Kidney tubule cell (primary cell): ENCODE results near the gene FANCC.
A peak's percentile ranks its signal among the peaks of the same experiment; 100 is the strongest.

Experiments
- DNase-seq: peaks from one replicate; pipeline ENCODE4 v3.0.0-alpha.2; 2018; ENCODE audit warnings: low spot score

The FANCC gene

DNA sequence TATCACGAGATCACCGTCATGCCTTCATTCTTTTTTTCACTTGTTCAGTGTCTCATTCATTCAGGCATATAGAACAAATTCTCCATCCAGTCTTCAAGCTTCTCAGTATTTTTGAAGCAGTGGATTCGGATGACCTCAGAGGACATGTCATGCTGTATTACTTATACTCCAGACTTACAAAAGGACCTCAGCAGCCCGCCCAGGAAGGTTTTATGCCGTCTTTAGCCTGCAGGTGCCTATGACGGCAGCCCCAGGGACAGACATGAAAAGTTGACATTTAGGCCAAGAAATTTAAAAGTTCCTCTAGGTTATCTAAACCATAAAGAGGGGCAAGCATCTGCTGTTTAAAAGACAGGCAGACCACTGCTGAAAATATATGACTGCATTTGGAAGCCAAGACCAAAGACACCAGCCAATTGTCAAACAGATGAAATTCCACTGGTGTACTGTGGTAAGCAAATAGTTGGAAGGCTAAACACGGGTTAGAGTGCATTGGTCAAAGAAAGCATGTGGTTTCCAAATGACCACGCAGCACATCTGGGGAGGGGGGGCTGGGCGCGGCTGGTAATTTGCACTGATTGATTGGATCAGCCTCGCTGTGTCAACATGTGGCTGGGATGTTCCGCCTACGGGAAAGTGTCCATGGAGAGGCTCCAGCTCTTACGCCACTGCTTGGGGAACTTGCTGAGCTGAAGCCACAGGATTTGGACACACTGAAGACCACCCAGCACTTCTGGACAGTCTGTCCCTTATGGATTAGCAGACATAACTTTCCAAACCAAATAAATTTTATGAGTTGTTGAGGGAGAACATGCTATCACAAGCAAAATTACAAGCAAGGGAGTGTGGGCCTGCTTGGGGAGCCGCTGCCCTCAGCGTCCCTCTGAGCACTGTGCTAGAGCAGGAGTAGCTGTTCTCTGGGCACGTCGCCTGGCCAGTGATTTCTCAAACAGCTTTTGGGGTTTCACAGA, 173.6 kb downstream of the FANCC start:
- no peak for DNase-seq

DNA sequence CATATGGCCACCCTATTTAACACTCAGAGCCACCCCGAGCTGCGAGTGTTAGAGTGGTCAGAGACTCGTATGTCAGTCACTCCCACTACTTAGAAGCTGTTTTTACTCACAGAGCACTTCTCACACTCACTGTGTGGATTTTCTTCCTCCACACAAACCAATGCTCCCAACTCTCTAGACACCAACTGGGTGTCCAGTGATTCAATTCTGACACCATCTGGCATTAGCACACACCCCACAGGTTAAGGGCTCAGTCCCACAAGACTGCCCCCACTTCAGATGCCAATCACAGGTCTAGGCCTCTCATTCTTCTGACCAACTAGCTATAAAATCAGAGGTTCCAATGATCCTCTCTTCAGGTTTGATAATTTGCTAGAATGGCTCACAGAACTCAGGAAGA, 174.8 kb downstream of the FANCC start:
- no peak for DNase-seq

DNA sequence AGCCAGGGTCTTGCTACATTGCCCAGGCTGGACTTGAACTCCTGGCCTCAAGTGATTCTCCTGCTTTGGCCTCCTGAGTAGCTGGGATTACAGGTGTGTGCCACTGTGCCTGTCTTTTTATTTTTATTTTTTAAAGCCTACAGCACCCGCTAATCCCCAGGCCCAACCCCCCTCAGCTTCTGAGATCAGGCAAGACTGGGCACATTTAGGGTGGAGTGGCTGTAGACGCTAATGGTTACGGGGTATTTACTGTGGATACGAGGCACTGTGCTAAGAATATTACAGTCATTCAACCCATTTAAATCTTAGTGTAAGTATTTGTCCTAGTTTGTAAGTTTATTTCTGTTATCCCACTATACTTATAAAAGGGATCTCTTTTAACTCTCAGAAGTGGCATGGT, 175.2 kb downstream of the FANCC start:
- no peak for DNase-seq

DNA sequence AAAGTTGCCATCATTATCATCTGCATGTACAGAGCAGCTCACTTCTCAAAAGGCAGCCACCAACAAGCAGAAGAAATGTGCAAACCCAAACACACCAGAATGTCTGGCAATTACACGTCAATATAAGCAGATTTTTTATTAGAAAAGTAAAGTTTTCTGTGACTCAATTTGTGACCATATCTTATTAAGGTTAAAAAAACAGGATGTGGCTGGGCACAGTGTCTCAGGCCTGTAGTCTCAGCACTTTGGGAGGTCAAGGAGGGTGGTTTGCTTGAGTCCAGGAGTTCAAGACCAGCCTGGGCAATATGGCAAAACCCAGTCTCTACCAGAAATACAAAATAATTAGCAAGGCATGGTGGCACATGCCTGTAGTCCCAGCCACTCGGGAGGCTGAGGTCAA, 176.7 kb downstream of the FANCC start:
- no peak for DNase-seq

DNA sequence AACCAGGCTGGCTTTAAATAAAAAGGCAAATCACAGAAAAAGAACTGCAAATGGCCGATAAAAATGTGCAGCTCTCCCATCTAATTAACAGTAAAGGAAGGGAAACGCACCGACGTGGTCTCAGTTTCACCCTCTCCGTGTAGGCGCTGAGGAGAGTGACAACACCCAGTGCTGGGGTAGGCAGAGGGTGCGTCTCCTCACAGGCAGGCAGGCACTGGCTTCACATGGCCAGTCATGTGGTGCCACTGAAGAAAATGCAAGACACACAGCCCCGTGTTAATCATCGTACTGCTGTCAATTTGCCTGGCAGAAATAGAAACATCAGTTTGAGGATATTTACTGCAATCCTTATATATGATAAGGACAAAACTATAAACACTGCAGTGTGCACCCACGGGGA, 178.4 kb downstream of the FANCC start:
- DNase-seq, result peak; percentile 38

DNA sequence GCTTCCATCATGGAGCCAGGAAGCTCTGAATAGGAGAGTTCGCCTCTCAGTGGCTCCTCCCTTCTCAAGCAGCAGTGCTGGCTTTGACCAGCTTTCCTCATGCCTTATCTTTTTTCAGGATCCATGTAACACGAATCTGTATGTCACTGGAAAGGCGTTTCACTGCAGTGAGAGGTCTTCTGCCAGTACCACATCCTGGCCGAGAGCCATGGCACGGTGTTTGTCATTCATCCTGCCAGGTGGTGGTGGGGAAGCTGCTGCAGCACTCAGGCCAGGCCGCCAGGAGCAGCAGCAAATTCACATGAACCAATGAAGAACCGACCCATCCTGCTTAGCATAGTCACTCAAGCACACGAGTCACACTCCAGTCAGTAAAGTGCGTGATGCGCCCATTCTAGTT, 179.0 kb downstream of the FANCC start:
- peak; percentile 47 for DNase-seq

DNA sequence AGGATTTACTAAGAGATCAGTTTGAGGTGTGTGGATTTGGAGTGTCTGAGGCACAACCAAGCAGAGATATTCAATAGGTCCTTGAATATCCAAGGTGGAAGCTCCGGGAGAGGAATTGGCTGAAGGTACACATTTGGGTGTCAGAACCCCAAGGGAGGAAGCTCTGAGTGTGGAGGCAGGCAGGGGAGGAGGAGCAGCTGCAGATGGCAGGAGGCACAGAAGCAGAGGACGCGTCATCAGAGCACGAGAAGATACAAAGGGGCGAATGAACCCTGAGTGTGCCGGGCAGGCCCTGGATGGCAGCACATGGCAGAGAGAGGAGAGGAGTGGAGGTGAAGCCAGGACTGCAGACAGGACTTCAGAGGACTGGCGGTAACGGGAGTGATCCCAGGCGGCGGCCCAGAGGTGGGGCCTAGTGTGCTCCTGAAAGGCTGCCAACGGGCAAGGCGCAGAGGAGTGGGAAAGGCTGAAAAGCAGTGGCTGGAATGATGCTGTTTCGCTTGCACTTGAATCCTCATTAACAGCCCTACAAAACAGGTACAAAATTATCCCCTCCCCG, 179.8 kb downstream of the FANCC start:
- DNase-seq, result no peak

DNA sequence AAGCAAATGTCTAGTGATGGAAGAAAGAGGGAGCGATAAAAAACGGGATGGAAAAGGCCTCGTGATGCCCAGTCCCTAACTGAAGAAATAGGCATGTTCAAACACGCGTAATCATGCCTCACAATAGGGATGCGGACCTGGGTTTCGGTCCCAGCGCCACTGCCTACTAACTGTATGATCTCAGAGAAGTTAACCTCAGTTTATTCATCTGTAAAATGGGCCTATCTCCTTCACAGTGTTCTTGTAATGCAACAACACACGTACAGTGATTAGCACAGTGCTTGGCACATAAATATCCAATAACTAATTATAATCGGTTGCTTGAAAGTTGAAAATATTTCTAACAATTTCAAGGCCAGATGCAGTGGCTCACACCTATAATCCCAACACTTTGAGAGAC, 181.8 kb downstream of the FANCC start:
- DNase-seq, result no peak

DNA sequence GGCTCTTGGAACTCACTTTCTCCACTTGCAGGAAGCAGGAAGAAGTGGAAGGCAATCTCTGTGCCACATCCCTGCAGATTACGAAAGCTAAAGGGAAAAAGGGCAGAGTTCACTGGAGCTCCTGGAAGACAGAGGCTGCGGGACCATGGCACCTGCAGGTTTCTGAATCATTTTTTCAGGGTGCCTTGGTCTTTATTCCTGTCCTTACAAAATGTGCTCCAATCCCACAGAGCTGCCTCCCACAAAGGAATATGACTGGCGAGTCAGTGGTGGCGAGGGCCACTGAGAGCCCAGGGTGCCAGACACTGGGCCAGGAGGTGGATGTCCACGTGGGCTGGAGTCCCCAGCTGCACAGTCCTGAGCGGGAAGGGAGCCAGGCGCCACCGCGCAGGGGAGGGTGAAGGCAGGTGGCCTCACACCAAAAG, 183.0 kb downstream of the FANCC start:
- no peak for DNase-seq

DNA sequence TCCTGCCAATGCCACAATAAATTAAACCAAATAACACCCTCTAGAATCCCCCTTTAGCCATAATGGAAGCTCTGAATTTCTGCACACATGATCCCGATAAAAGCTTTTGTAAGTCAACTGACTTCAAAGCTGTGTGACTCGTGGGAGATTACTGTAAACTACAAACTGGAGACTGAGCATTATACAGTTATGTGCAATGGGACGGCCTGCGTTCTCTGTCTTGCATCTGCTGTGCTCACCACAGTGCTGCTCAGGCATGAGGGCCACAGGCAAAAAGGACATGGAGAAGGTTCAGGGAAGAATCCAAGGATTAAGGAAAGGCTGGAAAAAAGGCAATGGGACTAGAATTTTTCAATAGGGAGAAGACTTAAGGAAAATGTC, 184.2 kb downstream of the FANCC start:
- DNase-seq, result no peak

DNA sequence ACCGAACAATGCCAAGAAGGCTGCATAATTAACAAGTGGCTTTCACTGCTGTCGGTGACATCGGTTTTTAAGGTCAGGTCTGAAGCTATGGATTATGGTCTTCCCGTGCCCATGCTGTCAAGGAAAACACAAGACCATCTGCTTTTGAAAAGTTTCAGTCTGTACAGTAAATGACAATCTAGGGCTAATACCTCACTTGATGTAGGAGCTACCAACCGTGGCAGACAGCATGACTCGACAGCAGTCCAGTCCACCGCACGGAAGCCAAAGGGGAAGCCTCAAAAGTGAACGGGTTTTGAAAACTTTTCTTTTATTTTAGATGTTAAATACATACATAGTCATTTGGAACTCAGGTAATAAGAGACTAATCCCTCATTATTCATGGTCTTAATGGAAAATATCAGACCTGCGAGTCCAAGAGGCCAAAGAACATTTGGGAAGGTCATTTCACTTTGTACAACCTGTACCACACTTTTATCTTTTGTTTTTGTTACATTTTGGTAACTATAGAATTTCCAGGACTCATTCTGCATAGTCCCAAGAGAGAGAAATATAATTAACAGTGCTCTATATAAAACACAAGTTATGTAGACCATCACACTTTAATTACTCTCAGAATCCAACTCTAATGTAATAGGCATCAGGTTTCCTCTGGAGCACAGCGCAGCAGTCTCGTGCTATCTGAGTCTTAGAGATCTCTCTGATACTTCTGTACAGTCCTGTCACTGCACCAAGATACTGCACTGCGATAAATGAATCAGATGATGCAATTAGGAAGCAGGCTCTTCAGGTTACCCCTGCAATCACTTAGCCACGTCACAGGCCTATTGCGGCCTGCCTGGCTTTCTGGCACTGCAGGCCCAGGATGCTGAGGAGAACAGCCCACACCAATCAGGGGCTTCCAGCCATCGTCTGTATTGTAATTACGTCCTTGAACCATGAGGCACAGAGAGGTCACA, 184.9 kb downstream of the FANCC start:
- peak; percentile 49 for DNase-seq

DNA sequence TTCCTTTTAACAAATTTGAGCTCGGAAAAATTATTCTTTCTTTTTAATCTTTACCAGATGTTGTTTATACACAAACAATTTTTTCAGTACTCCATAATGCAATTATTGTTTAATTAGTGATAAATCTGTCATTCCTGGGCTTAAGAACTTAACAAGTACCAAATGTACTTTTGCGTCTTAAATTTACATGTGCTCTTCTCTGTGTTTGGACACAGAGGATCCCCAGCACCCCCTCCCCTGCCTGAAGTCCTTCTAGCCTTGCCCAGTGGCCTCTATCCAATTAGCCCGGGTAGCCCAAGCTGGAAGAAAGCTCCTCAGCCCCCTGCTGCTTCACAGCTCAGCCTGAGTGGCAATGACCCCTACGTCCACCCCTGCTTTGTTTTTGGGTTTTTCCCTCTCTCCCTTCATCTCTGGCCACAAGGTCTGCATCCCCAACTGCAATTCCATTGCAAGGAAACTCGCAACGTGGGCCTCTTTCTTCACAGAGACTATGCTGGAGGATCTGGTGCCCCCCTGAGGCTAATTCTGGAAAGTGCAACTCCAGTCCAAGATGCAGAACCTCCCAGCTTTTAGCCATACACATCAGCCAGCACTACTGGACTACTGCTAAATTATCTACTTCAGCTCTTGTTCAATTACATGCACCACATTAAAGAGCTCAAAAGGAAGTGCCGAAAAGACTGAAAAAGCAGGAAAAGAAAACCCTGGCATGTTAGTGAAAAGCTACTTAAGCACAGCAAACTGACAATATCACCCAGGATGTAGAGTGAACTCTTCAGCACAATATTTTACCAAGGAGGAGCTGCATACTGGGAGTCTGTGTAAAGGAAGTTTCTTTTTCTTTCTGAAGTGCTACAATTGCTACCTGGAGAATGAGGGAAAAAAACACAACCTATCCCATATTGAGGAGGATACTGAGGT, 186.2 kb downstream of the FANCC start:
- peak; percentile 63 for DNase-seq

DNA sequence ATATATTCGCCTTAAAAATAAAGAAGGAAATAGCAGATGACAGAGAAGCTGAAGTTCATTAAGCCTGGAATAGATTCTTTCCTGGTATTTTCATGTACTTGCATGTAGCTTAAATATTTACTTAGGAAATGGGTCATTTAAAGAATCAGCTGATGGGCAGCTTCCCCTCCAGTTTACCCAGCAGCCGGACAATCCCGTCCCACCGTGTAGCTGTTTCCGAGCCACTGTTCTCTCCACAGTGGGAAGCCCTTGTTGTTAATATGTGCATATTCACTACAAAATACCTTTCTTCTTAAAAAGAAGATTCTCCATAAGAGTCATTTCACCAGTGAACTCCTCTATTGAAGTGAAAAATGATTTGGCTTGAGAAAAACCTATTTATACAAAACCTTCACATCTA, 187.0 kb downstream of the FANCC start:
- no peak for DNase-seq

DNA sequence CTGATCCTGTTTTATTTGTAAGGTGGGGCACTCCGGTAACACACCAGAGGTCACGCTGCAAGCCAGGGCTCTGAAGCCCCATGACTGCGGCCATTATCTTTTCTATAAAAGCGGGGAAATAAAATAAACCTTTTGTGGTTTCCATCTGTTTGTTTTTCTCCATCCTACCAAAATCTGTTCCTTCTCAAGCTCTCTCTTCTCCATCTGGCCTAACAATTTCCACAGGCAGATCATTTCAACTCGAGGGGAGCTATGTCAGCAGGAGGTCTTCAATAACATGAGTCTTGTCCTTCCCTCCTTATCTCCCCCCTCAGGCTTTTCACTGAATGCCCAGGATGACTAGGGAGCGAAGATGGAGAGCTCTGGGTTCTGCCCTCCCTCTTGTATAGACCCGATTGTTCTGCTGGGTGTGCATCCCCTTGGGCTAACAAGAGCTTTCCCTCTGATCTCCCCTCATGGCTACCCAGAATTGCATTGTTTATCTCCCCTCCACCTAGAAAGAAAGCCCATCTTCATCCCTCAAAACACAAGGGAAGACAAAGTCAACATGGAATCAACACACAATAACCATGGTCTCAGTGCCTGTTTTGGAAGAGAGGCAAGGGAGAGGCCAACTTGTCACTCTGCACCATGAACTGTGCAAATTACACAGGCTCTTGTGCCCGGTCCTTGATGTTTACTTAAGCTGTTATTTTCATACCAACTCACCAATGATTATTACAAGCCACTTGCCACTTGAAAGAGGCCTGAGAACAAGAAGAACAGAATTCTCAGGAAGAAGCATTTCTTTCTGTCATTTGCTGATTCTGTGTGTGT, 187.8 kb downstream of the FANCC start:
- DNase-seq, result no peak

DNA sequence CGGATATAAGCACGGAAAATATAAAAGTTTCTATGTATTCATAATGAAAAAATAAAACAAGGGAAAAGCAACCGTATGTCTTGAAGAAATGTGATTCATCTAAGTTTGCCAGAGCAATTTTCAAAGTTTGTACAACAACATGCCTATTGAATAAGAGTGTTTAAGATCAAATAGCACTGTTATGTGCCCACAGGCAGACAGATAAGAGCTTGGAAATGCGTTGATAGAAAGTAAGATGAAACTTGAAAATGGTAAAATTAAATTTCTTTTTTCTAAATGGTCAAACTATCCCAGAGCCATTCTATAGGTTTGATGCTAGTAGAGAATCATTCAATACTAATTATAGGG, 189.4 kb downstream of the FANCC start:
- no peak for DNase-seq

DNA sequence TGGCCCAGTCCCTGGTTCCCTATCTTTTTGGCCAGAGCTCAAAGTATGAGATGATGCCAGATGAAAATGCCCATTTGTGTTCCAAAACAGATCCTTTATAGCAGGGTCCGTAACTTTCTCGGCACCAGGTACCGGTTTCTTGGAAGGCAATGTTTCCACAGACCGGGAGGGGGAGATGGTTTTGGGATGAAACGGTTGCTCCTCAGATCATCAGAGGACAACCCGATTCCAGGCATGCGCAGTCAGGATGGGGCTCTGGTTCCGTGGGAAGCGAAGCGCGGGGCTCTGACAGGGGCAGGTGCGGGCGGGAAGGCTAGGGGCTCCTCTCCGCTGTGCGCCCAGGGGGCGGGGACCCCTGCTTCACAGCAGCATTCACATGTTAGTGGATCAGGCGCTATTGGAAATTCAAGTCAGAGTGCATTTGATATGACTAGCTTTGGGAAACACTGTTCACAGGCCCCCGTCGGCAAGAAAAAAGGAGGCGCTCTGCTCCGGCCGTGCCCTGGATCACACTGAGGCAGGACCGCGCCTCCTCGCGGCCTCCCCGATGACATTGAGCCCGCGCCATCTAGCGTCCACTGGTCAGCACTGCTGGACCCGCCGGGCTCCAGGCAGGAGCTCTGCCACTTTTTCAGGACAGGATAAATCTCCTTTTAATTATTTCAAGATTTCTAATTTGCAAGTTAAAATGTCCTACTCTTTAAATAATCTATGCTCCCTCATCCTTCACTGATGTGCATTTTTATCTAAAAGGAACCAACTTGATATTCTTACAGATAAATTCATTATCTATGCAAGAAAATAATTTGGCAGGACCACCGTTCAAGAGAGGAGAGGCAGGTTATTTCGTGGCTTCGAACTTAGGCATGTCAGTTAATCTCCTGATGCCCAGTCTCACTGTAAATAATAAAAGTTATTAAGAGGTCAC, 190.0 kb downstream of the FANCC start:
- DNase-seq, result peak; percentile 77

DNA sequence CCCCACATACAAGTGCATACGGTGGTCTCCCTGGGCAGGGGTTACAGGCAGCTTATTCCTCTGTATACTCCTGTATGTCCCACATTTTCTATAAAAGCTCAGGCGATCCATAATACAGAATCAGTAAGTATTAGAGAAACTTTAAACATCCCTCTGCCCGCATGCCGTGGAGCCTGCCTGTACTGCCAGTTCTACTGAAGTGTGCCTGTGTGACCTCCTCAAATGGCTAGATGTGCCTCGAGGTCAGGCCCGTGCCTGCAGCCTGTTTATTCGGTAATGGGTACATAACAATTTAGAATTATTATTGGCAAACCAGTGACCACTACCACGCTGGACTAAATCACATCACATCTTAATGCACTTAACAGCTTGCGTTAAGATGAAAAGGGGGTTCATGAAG, 190.8 kb downstream of the FANCC start:
- no peak for DNase-seq

DNA sequence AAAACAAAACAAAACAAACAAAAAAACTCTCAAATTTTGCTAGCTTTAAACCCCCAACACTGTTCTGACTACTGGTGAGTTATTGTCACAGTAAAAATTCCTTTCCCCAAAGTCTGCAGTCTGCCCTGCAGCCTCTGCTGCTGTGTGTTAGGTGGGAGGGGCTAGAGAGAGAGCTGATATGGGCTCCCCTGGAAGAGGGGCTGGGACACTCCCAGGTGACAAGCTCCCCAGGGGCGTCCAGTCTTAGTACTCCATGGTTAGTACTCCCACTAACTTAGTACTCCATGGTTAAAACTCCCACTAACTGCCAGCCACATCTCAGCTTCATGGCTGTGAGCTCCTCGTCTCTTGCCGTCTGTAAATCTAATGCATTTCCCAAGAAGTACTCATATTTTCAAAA, 191.9 kb downstream of the FANCC start:
- DNase-seq, result no peak

DNA sequence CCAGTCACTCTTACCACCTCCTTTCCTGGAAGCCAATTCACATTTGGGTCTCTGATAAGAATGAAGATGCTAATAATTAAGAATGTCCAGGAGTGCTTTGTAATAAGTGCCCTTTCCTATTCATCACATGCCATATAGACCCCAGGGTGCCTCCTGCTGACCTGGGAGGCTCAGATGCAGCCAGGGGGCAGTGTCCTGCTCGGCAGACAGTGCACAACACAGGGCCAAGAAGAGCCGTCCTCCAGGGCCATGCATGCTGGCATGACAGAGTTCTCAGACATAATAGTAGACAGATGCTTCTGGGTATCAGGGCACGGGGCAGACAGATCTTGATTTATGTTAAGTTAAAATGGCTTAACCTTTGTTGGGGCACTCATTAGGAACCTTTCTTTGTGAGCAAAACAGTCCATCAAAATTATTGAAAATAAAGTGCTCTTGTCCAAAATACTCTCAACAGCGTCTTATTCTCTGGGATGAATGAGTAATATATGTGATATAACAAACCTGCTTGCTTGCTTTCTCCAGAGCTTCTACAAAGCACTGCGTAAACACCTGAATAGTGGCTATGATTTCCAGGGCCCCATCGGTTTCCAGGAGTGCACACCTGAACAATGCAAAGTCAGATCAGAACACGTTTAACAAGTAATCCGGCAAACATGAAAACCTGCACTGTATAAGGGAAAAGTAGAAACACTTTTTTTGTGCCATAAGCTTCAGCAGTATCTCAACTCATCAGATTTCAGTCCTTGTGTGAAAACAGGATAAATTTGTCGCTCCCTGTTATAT, 192.7 kb downstream of the FANCC start:
- no peak for DNase-seq
